Lower leg skin (tissue), 4 donors: Measurements from ENCODE around the gene SLIT3. TPM values are rescaled to one million over a fixed set of nuclear protein-coding genes. Genes with fewer than 3 reads are reported as not detected.

ENCODE experiments used
- DNase-seq, 2 donors: peaks; one replicate each; pipeline ENCODE4 v3.0.0-alpha.2; 2019; ENCODE audit warnings: low spot score in 2 of 2
- H3K4me3 ChIP-seq: fragments of 200-600 bp; sonication (generic); 2 replicates; pipeline ENCODE4 v1.5.1; 2017; ENCODE audit warnings: mild to moderate bottlenecking, low read depth; ENCODE audit not compliant: poor library complexity, severe bottlenecking
- POLR2A ChIP-seq, 2 donors: fragments of 450-650 bp; IDR thresholded peaks; one replicate each; pipeline ENCODE4 v1.6.1; 2016 to 2017; ENCODE audit warnings: antibody characterized with exemption in 2 of 2, mild to moderate bottlenecking in 1 of 2, moderate library complexity in 1 of 2
- WGBS, 2 donors: methylation state at CpG; one replicate each; pipeline ENCODE4 v1.1.5; 2018; 5-methylcytosine and 5-hydroxymethylcytosine counted together
- intact Hi-C: fragments of 100-400 bp; cut with DNase I; formaldehyde crosslinking; loops from one replicate; pipeline ENCODE4 v1.15.0; 2023; ENCODE audit warnings: low total_unique reads
- total RNA-seq, 4 donors: library from RNA; depleted of rRNA; stranded (reverse); fragments of >200 nt; gene quantifications; one replicate each; pipeline ENCODE4 v1.1.0, GENCODE V29; 2016
- TF ChIP-seq, protein P1 (sequence below), 3 donors: fragments of 450-650 bp; IDR thresholded peaks; one replicate each; pipeline ENCODE4 v1.5.1; 2016; ENCODE audit warnings: antibody characterized with exemption in 3 of 3, mild to moderate bottlenecking in 3 of 3, moderate library complexity in 2 of 3

The SLIT3 gene
- total RNA-seq, 4 donors from 2014 or later, result 12.4 to 66.0 (median 22.8) TPM

DNA sequence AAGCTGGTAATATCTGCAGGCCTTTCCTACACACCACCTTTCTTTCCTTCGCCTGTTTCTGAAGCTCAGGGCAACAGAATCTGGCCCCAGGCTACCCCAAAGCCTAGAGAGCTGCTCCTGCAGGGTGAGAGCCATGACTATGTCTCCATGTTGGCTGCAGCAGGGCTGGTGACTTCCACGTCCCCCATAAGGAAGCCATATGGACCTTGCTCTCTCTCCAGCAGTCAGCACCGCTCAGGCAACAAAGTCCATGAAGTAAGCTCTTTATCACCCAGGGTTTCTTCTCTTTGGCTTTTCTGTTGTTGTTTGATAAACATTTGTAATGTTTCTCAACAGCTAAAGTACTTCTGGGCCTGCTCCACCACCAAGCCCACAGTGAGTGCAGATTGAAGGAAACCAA lies 125.2 kb downstream of the SLIT3 start:
- intact Hi-C loops, result no loop called here
- TF ChIP-seq POLR2A (IDR thresholded peaks at IDR 0.05), result no peak
- TF ChIP-seq, protein P1, sequence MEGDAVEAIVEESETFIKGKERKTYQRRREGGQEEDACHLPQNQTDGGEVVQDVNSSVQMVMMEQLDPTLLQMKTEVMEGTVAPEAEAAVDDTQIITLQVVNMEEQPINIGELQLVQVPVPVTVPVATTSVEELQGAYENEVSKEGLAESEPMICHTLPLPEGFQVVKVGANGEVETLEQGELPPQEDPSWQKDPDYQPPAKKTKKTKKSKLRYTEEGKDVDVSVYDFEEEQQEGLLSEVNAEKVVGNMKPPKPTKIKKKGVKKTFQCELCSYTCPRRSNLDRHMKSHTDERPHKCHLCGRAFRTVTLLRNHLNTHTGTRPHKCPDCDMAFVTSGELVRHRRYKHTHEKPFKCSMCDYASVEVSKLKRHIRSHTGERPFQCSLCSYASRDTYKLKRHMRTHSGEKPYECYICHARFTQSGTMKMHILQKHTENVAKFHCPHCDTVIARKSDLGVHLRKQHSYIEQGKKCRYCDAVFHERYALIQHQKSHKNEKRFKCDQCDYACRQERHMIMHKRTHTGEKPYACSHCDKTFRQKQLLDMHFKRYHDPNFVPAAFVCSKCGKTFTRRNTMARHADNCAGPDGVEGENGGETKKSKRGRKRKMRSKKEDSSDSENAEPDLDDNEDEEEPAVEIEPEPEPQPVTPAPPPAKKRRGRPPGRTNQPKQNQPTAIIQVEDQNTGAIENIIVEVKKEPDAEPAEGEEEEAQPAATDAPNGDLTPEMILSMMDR (IDR thresholded peaks at IDR 0.05), result no peak
- DNase-seq, result peak in 1 of 2 donors; percentile 59
- H3K4me3 ChIP-seq, result no peak overlapping the region
- WGBS, 2 donors, result 81 to 97% methylated on average over 3 of the region's 3 CpGs

DNA sequence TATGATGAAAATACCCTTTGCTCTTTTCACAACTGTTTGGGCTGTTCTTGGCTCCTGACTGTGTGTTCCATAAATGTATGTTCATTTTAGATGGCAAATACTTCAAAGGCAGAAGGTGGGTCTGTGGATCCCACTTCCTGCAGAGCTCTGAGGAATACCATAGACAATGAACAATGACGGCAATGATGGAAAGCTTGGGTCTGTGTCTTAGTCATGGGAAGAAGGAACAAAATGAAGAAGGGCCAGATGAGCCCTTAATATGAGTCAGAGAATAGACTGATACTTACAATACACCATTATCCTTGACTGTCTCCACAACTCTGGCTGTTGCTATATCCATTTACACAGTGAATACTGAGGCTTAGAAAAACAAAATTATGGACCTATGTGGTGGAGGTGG lies 126.0 kb downstream of the SLIT3 start:
- intact Hi-C loops, result no loop called here
- 45 to 84% methylated on average over 1 of the region's 1 CpG for WGBS, 2 donors
- no peak overlapping the region for H3K4me3 ChIP-seq
- no peak for DNase-seq
- TF ChIP-seq, protein P1 (IDR thresholded peaks at IDR 0.05), result no peak
- no peak for TF ChIP-seq POLR2A (IDR thresholded peaks at IDR 0.05)

DNA sequence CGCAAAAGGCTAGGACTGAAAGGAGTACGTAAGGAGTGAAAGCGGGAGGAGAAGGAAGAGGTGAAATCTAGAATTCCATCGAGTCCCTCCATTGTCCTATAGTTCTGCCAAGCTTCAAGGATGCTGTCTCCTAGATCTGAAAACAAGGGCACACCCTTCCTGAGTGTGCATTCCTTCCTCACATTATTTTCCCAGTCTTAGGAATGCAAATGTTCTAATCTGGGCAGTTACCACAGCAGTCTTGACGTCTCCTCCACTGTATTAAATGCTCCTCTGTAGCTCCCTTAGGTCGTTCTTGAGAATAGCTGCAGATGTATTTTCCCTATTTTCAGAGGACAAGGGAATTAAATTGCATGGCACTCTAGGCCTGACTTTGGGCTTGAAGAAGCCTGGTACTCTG lies 127.6 kb downstream of the SLIT3 start:
- WGBS, 2 donors, result 63 to 65% methylated on average over 6 of the region's 6 CpGs
- TF ChIP-seq, protein P1 (IDR thresholded peaks at IDR 0.05), result no peak
- TF ChIP-seq POLR2A (IDR thresholded peaks at IDR 0.05), result no peak
- no peak for DNase-seq
- no peak overlapping the region for H3K4me3 ChIP-seq
- intact Hi-C loops, result no loop called here

DNA sequence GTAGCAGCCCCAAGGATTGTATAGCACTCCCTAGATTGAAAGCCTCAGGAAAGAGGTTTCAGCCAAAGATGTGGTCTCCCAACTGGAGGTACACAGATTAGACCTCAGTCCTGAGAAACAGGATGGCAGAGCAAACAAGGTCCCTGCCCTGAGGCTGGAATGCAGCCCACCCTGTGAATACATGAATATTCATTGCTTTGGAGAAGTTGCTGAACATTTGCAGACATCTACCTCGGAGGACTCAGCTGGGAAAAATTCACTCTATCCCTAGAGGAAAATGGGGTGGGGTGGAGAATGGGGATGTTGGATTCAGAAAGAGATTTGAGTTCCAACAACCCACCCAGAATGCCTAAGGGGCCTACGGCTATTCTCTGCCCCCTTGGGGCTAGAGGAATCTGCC lies 129.4 kb downstream of the SLIT3 start:
- peak in 1 of 2 donors; percentile 58 for DNase-seq

DNA sequence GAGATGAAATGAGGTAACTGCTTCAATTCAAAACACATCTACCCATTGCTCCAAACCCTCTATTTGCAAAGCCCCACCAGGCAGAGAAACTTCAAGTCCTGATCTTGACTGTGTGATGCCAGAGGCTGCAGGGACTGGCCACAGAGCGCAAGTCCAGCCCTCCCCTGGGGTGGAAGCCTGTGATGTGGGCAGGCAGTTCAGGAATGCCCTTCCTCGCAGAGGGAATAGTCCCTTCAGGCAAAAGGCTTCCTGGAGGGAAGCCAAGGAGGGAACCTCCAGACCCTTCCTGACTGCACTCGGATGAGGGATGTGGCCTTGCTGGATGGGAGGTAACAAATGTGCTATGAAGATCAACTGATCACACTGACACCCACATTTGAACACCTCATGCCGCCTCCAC lies 131.2 kb downstream of the SLIT3 start:
- H3K4me3 ChIP-seq, result no peak overlapping the region
- TF ChIP-seq, protein P1 (IDR thresholded peaks at IDR 0.05), result no peak
- no peak for TF ChIP-seq POLR2A (IDR thresholded peaks at IDR 0.05)
- no peak for DNase-seq
- 72 to 74% methylated on average over 4 of the region's 4 CpGs for WGBS, 2 donors
- intact Hi-C loops, result no loop called here

More for the DNA sequence above, 129.4 kb downstream of the SLIT3 start:
- intact Hi-C loops, result no loop called here
- H3K4me3 ChIP-seq, result no peak overlapping the region
- WGBS, 2 donors, result 37 to 39% methylated on average over 2 of the region's 2 CpGs
- TF ChIP-seq POLR2A (IDR thresholded peaks at IDR 0.05), result no peak
- TF ChIP-seq, protein P1 (IDR thresholded peaks at IDR 0.05), result no peak

DNA sequence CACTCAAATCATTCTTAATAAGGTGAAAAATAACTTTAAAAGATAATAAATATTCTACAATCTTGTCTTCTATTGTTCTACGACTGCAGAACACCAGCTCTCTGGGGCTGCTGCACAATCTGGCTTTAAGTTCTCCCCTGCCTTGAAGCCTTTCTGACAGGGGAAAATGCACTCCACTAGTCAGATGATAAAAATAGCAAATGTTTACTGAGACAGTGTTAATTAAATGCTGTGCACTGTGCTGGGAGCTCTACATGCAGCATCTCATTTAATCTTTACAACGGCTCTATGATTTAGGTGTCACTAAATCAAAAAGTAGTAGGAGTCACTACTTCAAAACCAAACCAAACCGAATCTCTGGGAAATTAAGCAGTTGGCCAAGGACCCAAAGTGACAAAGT lies 132.7 kb downstream of the SLIT3 start:
- no peak for TF ChIP-seq POLR2A (IDR thresholded peaks at IDR 0.05)
- TF ChIP-seq, protein P1 (IDR thresholded peaks at IDR 0.05), result no peak
- WGBS, 2 donors, result 61% methylated on average over 3 of the region's 3 CpGs
- intact Hi-C loops, result no loop called here

More for the DNA sequence above, 132.7 kb downstream of the SLIT3 start:
- DNase-seq, result no peak
- H3K4me3 ChIP-seq, result no peak overlapping the region
